Natural killer cell (primary cell): Measurements from ENCODE around the gene ARSK. TPM values are rescaled to one million over a fixed set of nuclear protein-coding genes. Genes with fewer than 3 reads are reported as not detected.
"Not testable (repeated sequence)": the region's sequence is repeated elsewhere in the genome, so short reads cannot be mapped to it uniquely, and the experiment has no call there.

Experiments used
- ATAC-seq, 3 donors: fragments of 150-1000 bp in 2 of 3; fragments of 200-7000 bp in 1 of 3; cut with Tn5 transposase; 1 replicate in 1 of 3; 2 replicates in 2 of 3; pipeline ENCODE4 v1.10.0; 2021; ENCODE audit warnings: mild to moderate bottlenecking in 2 of 3, moderate library complexity in 2 of 3
- DNase-seq, 2 donors: peaks; one replicate each; pipeline versions ENCODE4 v3.0.0 to v3.0.0-alpha.2; 2013 to 2021; ENCODE audit warnings: mixed read lengths in 1 of 2
- H3K27ac ChIP-seq: one replicate; pipeline ENCODE4 v1.5.1; 2013; ENCODE audit warnings: mild to moderate bottlenecking, low read length
- H3K27me3 ChIP-seq: one replicate; pipeline ENCODE4 v1.6.1; 2013; ENCODE audit warnings: low read length; ENCODE audit not compliant: control insufficient read depth, insufficient read depth
- H3K36me3 ChIP-seq: one replicate; pipeline ENCODE4 v1.6.1; 2013; ENCODE audit warnings: low read length; ENCODE audit not compliant: control insufficient read depth, insufficient read depth
- H3K4me1 ChIP-seq: one replicate; pipeline ENCODE4 v1.6.1; 2013; ENCODE audit warnings: low read length; ENCODE audit not compliant: control insufficient read depth, insufficient read depth
- H3K4me3 ChIP-seq: one replicate; pipeline ENCODE4 v1.5.1; 2013; ENCODE audit warnings: low read length
- H3K9me3 ChIP-seq: one replicate; pipeline ENCODE4 v1.6.1; 2013; ENCODE audit warnings: low read length; ENCODE audit not compliant: control insufficient read depth, insufficient read depth
- H3K27ac Mint-ChIP-seq, 2 donors: one replicate each; pipeline ENCODE4 v1.8.0; 2022; ENCODE audit warnings: mild to moderate bottlenecking in 2 of 2, mixed read lengths in 2 of 2, moderate library complexity in 1 of 2
- H3K27me3 Mint-ChIP-seq, 2 donors: one replicate each; pipeline ENCODE4 v1.8.0; 2022; ENCODE audit warnings: low read depth in 2 of 2, mixed read lengths in 2 of 2
- H3K36me3 Mint-ChIP-seq: one replicate; pipeline ENCODE4 v1.8.0; 2022; ENCODE audit warnings: mixed read lengths
- H3K4me1 Mint-ChIP-seq, 2 donors: one replicate each; pipeline ENCODE4 v1.8.0; 2022; ENCODE audit warnings: mixed read lengths in 2 of 2
- H3K4me3 Mint-ChIP-seq: one replicate; pipeline ENCODE4 v1.8.0; 2022; ENCODE audit warnings: mild to moderate bottlenecking, moderate library complexity, mixed read lengths
- H3K9me3 Mint-ChIP-seq, 2 donors: one replicate each; pipeline ENCODE4 v1.8.0; 2022; ENCODE audit warnings: mixed read lengths in 2 of 2
- WGBS: methylation state at CpG from one replicate; pipeline ENCODE4 v1.1.7; 2013; ENCODE audit warnings: missing lambda C conversion rate; ENCODE audit not compliant: insufficient coverage; 5-methylcytosine and 5-hydroxymethylcytosine counted together
- intact Hi-C: fragments of 100-400 bp; cut with micrococcal nuclease; formaldehyde crosslinking; loops from one replicate; pipeline ENCODE4 v1.14.2; 2022
- total RNA-seq, 4 donors: library from RNA; stranded (reverse); fragments of 120-200 nt in 1 of 4; gene quantifications; one replicate each; pipeline versions ENCODE4 v1.2.3 to v1.2.4, GENCODE V29; 2013 to 2022
- TF ChIP-seq, protein P1 (sequence below): fragments of 200-600 bp; IDR thresholded peaks from one replicate; pipeline ENCODE4 v1.8.0; 2022; ENCODE audit warnings: antibody characterized with exemption

Gene ARSK
- total RNA-seq, 3 donors from 2014 or later (not counting 1 experiment from before 2014, with no cell fraction given): 2.8 to 5.8 (median 3.5) TPM

DNA sequence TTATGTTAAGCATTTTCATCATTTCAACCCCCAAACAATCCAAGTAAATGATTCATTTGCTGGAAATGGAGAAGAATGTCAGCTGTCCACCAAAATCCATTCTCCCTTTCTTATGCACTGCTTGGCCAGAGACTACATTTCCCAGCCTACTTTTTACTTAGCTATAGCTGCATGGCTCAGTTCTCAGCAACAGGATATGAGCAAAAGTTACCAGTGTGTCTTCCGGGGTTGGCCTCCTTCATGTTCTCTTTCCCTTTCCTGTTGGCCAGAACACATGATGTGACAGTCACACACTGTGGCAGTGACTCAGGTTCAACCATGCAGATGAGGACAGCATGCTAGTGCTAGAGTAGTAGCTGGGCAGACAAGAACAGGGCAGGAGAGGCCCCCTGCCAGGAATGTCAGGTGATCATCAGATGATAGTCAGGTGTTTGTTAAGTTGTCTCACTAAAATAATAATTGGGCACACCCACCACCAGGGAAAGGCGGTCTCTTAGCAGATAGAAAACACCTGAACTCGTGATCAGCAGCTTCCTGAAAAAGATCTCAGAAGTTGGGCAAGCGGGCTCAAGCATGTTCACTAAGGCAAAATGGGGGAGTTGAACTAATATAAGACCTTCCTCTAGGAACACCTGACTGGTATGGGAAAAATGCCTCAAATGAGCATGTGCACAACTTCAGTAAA is 77.2 kb downstream of the ARSK start:
- no peaks in the 10 kb centered on the region for H3K9me3 Mint-ChIP-seq
- 50% methylated on average over 3 of the region's 4 CpGs for WGBS
- peak overlapping the region; percentile 74 to 85 for H3K27ac Mint-ChIP-seq
- peaks cover 0 to 2% of the 10 kb centered on the region in 2 donors for H3K27me3 Mint-ChIP-seq
- H3K36me3 ChIP-seq: no peaks in the 10 kb centered on the region
- DNase-seq: peak; percentile 39 to 84
- no peaks in the 10 kb centered on the region for H3K36me3 Mint-ChIP-seq
- H3K4me1 ChIP-seq: peaks cover 4% of the 10 kb centered on the region
- ATAC-seq: peak; percentile 97 to 99 (median 98)
- no peaks in the 10 kb centered on the region for H3K9me3 ChIP-seq
- peak overlapping the region; percentile 5 for H3K4me3 Mint-ChIP-seq
- intact Hi-C loops: no loop called here
- no peaks in the 10 kb centered on the region for H3K27me3 ChIP-seq
- peaks cover 11 to 12% of the 10 kb centered on the region in 2 donors for H3K4me1 Mint-ChIP-seq
- no peak overlapping the region for H3K4me3 ChIP-seq
- TF ChIP-seq, protein P1, sequence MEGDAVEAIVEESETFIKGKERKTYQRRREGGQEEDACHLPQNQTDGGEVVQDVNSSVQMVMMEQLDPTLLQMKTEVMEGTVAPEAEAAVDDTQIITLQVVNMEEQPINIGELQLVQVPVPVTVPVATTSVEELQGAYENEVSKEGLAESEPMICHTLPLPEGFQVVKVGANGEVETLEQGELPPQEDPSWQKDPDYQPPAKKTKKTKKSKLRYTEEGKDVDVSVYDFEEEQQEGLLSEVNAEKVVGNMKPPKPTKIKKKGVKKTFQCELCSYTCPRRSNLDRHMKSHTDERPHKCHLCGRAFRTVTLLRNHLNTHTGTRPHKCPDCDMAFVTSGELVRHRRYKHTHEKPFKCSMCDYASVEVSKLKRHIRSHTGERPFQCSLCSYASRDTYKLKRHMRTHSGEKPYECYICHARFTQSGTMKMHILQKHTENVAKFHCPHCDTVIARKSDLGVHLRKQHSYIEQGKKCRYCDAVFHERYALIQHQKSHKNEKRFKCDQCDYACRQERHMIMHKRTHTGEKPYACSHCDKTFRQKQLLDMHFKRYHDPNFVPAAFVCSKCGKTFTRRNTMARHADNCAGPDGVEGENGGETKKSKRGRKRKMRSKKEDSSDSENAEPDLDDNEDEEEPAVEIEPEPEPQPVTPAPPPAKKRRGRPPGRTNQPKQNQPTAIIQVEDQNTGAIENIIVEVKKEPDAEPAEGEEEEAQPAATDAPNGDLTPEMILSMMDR: no peak
- H3K27ac ChIP-seq: peak overlapping the region; percentile 19

DNA sequence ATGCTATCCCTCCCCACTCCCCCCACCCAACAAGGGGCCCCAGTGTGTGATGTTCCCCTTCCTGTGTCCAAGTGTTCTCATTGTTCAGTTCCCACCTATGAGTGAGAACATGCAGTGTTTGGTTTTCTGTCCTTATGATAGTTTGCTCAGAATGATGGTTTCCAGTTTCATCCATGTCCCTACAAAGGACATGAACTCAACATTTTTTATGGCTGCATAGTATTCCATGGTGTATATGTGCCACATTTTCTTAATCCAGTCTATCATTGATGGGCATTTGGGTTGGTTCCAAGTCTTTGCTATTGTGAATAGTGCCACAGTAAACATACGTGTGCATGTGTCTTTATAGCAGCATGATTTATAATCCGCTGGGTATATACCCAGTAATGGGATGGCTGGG is 78.0 kb downstream of the ARSK start:
- H3K9me3 ChIP-seq, H3K27ac Mint-ChIP-seq, intact Hi-C loops, ATAC-seq, H3K4me3 ChIP-seq, H3K27ac ChIP-seq, H3K27me3 ChIP-seq, H3K36me3 Mint-ChIP-seq, H3K36me3 ChIP-seq, H3K4me3 Mint-ChIP-seq, DNase-seq, H3K27me3 Mint-ChIP-seq, H3K4me1 ChIP-seq, H3K9me3 Mint-ChIP-seq: not testable (repeated sequence)
- WGBS: no CpG with 5 or more reads among the region's 2 CpGs
- peaks cover 11 to 12% of the 10 kb centered on the region in 2 donors for H3K4me1 Mint-ChIP-seq

DNA sequence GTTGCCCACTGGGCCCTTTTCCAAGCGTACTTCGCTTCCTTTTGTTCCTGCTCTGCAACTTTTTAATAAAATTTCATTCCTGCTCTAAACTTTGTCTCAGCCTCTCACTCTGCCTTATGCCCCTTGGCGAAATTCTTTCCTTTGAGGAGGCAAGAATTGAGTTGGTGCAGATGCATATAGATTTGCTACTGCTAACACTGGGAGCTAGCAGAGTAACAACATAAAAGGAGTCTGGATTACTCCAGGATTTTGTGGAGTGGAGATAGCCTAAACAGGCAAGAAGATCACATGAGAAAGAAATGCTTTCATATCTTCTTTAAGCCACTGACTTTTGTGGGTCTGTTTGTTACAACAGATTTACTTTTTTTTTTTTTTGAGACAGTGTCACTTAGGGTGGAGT is 78.8 kb downstream of the ARSK start:
- intact Hi-C loops: no loop called here
- Mint-ChIP-seq H3K36me3 (no peaks in the 10 kb centered on the region), H3K27ac (peak overlapping the region in 1 of 2 donors; percentile 52), H3K4me3 (no peak overlapping the region), H3K4me1 (peaks cover 11 to 12% of the 10 kb centered on the region in 2 donors), H3K9me3 (no peaks in the 10 kb centered on the region), H3K27me3 (peaks cover 5 to 8% of the 10 kb centered on the region in 2 donors)
- Histone ChIP-seq H3K4me1 (peaks cover 4% of the 10 kb centered on the region), H3K27me3 (no peaks in the 10 kb centered on the region), H3K27ac (no peak overlapping the region), H3K4me3 (no peak overlapping the region), H3K36me3 (no peaks in the 10 kb centered on the region), H3K9me3 (no peaks in the 10 kb centered on the region)
- TF ChIP-seq, protein P1: no peak
- ATAC-seq: no peak
- no peak for DNase-seq
- 100% methylated on average over 3 of the region's 3 CpGs for WGBS

DNA sequence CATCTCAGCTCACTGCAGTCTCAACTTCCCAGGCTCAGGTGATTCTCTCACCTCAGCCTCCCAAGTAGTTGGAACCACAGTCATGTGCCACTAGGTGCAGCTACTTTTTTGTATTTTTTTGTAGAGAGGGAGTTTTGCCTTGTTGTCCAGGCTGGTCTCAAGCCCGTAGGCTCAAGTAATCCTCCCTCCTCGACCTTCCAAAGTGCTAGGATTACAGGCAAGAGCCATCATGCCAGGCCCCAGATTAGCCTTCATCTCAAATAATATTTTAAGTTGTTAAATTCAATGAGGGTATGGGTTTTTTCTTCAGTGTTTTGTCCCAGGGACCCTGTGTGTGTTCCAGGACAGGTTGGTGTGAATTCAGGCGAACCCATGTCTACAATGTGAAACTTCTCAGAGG is 79.2 kb downstream of the ARSK start:
- H3K27ac Mint-ChIP-seq: no peak overlapping the region
- no peaks in the 10 kb centered on the region for H3K9me3 Mint-ChIP-seq
- H3K36me3 Mint-ChIP-seq: no peaks in the 10 kb centered on the region
- peaks cover 6 to 10% of the 10 kb centered on the region in 2 donors for H3K27me3 Mint-ChIP-seq
- H3K9me3 ChIP-seq: no peaks in the 10 kb centered on the region
- H3K4me3 Mint-ChIP-seq: no peak overlapping the region
- peaks cover 4% of the 10 kb centered on the region for H3K4me1 ChIP-seq
- 100% methylated on average over 1 of the region's 3 CpGs for WGBS
- H3K4me3 ChIP-seq: no peak overlapping the region
- DNase-seq (no peak), ATAC-seq (no peak)
- H3K27me3 ChIP-seq: no peaks in the 10 kb centered on the region
- H3K36me3 ChIP-seq: no peaks in the 10 kb centered on the region
- H3K4me1 Mint-ChIP-seq: peaks cover 11 to 12% of the 10 kb centered on the region in 2 donors
- TF ChIP-seq, protein P1: no peak
- intact Hi-C loops: no loop called here
- H3K27ac ChIP-seq: no peak overlapping the region
